Activated T-cell treated with anti-CD3 and anti-CD28 coated beads, Interleukin-2, amount 50 U/mL, for 48 hours (primary cell): ENCODE data around the gene TAOK2.

Source experiments
- DNase-seq, 2 experiments: peaks; one replicate each; pipeline ENCODE4 v3.0.0-alpha.2; 2020

TAOK2 gene

DNA sequence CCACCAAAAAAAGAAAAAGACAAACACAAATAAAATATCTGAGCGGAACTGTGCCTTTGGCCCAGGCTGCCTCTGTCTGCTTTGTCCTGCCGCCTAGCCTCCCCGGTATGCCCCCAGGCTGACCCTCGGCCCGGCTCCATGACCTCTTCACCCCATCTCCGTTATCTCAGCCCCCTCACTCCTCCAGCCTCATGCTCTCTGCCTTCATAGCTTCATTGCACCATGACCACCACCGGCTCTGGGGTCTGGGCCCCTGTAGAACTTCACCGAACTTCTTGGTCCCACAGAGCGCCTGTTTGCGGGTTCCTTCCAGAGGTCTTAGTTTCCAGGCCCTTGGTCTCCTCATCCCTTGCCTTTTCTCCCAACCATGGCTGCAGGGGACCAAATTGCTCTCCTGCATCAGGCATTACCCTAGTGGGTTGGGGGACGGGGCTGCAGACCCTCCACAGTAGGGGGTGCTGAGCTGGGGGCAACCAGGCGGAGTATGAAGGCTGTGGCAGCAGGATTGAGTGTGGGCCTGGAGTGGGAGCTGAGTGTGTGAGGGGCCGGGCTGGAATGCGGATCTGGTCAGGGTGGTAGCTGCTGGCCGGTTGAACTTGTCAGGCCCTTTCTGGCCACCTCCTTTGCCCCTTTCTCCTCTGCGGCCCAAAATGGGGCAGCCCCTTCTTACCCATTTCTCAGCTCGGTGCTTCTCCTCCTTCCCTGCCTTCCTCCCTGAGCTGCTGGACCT is 14.8 kb downstream of the TAOK2 start:
- no peak for DNase-seq

DNA sequence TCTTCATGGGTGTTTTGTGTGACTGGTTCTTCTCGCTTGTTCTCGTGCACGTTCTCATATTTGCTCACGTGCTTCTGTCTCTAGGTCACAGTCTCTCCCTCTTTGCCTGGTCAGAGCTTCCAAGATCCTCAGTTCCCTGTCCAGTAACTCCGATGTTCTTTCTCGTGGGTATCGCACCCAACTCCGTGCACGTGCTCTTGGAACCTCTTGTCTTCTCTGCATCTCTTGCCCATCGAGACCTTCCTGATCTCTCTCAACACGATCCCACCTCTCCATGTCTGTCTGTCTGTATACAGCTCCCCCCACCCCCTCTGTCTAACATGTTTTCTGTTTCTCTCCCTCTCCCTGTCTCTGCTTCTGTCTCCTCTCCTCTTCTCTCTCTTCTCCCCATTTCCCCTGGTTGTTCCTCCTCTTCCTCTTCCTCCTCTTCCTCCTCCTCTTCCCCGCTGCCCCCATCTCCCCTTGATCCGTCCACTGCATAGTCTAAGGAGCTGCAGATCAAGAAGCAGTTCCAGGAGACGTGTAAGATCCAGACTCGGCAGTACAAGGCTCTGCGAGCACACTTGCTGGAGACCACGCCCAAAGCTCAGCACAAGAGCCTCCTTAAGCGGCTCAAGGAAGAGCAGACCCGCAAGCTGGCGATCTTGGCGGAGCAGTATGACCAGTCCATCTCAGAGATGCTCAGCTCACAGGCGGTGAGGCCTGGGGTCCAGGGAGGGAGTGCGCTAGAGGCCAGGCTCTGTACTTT is 15.6 kb downstream of the TAOK2 start:
- DNase-seq: no peak

DNA sequence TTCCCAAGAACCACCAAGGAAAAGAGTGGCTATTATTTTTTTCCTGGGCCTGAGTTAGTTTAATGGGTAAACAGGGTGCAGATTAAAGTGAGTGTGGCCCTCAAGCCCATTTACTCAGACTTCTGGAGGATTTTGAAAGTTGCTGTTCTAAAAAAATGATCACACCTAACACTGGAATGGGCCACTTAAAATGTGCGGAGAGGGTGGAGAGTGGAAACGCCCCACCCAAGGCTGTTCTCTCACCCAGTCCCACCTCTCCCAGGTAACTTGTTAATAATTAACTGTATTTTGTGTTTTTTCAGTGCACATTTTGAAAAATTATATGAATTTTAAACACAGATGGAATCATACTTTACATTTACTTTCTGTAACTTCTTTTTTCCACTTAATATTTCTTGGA is 16.4 kb downstream of the TAOK2 start:
- DNase-seq: no peak

DNA sequence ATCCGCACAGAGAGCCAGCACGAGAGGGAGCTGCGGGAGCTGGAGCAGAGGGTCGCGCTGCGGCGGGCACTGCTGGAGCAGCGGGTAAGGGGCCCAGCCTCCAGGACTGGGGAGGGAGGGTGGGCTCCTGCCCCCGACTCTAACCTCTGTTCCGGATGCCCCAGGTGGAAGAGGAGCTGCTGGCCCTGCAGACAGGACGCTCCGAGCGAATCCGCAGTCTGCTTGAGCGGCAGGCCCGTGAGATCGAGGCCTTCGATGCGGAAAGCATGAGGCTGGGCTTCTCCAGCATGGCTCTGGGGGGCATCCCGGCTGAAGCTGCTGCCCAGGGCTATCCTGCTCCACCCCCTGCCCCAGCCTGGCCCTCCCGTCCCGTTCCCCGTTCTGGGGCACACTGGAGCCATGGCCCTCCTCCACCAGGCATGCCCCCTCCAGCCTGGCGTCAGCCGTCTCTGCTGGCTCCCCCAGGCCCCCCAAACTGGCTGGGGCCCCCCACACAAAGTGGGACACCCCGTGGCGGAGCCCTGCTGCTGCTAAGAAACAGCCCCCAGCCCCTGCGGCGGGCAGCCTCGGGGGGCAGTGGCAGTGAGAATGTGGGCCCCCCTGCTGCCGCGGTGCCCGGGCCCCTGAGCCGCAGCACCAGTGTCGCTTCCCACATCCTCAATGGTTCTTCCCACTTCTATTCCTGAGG is 17.4 kb downstream of the TAOK2 start:
- no peak for DNase-seq

DNA sequence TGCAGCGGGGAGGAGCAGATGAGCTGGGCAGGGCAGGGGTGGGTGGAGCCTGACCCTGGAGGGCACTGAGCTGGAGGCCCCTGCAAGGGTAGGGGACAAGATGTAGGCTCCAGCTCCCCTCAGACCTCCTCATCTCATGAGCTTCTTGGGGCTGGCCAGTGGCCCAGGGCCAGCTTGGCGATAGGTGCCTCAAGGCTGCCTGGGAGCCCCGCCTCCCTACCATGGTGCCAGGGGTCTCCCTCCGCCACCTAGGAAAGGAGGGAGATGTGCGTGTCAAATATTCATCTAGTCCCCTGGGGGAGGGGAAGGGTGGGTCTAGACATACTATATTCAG is 17.9 kb downstream of the TAOK2 start:
- no peak for DNase-seq

DNA sequence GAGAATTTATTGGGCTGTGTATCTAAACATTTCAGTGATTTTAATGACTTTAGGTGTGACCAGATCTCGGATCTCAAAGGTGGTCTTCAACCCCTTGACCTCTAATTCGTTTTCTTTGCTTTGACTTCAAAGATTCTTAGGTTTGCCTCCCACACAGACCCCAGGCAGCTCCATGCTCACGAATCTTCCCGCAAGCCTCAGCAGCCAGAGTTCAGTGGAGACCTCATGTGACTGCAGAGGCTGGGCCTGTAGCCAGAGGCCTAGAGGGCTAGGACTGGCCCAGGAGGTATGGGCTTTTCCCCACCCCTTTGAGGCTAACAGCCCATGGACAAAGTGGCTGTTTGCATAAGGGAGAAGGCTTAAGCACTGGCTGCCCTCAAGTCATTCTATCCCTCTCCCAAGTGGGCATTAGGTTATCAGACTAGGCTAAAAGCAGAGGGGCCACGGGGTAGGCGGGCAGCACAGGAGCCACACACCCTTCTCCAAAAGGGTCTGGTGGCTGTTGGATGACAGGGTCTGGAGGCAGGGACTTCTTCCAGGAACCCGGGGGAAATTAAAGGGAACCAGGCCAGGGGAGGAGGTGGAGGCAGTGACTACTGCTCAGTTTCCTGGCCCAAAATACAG is 18.8 kb downstream of the TAOK2 start:
- DNase-seq: no peak

DNA sequence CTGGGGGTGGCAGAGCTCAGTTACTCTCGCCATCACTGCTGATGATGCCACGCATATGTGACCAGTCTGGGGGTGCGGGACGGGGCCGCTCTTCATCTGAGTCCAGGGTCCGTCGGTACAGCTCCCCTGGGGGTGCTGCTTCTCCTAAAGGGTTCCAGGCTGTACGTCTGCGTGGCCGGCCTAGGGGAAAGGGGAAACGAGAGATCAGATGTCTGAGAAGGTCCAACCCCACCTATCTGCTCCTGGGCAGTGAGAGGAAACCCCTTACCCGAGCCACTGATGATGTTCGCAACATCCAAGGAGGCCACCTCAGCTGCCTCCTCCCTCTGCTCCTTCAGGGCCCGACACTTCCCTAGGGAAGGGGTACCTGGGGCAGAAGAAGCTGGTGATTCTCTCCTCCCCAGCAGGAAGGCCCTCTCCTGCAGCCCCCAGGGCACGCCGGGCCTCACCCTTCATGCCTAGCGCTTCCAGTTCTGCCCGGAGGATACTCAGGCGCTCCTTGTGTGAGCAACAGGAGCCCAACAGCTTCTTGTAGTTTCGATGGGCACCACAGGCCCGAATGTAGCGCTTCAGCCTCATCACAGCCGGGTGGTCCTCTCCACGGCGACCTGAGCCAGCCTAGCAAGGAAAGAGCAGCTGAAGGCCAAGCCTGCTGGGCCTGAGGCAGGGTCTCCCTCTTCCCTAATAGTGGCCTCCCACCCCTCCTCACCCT is 19.7 kb downstream of the TAOK2 start:
- DNase-seq: no peak

DNA sequence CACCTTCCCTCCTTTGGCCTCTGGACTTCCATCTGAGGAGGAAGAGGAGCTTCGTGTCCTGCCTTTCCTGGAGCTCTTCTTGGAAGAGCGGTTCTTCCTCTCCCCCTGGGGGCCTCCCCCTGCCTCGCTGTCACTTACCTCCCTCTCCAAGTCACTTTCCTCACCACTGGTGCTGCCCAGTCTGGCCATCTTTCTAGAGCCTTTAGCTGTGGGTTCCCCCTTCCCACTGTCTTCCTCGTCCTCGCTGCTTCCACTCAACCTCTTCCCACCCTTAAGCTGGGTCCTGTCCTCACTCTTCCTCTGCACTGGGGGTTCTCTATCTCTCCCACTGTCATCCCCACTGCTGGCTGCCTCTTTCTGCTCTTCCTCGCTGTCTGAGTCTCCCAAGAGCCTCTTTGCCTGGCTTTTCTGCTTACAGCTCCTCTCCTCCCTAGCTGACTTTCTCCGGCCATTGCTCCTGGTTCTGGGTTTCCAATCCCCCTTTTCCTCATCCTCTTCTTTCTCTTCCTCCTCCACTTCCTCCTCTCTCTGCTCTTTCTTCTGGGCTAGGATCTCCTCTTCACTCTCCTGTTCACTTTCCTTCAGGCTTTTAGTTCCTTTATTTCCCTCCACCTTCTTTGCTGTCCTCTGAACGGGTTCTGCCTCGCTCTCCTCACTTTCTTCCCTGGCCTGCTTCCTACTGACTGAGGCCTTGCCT is 20.4 kb downstream of the TAOK2 start:
- DNase-seq: no peak

DNA sequence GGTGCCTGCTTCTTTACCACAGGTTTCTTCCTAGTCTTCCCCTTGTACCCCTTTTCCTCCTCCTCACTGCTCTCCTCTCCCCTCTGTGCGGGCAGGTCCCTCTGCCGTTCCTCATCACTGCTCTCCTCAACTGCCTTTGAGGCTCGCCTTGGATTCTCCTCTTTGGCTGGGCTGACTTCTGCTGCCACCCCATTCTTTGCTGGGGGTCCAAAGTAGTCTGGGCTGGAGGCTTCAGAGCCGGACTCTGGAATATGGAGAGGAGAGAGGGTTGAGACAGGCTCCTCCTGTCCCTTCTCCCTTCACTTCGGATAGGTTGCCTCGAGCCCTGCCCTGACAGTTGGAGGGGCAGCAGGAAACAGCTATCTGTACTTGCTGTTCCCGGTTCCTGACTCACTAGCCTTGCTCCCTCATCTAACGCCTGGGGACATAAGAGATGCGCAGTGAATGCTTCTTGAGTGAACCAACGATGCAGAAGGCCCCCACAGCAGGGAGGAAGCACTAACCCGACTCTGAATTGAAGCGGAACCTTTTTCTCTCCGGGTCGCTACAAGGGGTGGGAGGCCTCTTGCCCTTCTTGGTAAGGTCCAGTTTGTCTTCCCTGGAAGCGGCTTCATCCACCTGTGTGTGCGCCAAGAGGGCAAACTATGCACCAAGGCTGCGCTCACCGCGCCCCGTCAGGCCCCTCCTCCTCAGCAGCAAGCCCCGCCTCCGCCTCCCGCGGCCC is 21.1 kb downstream of the TAOK2 start:
- DNase-seq: peak in 1 of 2 experiments; percentile 86

DNA sequence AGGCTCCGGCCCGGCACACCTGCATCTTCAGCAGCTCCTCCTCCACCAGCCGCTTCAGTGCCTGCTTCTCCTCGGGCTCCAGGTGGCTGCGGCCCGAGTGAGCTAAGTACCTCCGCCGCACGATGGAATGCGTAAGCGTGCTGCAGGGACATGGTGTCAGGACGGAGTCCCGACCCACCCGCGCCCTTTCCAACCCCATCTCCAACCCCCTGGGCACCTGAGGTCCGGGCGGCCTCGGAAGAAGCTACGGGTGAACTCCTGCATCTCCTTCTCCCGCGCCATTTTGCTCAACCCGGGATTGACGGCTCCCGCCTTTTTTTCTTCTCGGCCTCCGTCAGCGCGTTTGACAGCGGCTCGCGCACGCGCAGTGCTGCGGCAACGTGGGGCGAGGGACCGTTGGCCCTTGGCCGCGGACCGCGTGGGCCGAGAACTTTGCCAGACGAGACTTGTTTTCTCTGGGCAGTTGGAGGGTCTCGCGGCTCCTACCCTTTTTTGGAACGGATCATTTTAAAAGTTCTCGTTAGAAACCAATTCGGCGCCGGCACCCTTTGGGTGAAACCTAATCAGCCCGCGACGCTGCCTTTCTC is 21.7 kb downstream of the TAOK2 start, which contains the start of gene HIRIP3:
TSS of gene HIRIP3 (minus strand) at position 294 of the 587 bp plus-strand sequence. CDS start at position 282, 12 bp downstream.
- peak; percentile 91 to 92 for DNase-seq

DNA sequence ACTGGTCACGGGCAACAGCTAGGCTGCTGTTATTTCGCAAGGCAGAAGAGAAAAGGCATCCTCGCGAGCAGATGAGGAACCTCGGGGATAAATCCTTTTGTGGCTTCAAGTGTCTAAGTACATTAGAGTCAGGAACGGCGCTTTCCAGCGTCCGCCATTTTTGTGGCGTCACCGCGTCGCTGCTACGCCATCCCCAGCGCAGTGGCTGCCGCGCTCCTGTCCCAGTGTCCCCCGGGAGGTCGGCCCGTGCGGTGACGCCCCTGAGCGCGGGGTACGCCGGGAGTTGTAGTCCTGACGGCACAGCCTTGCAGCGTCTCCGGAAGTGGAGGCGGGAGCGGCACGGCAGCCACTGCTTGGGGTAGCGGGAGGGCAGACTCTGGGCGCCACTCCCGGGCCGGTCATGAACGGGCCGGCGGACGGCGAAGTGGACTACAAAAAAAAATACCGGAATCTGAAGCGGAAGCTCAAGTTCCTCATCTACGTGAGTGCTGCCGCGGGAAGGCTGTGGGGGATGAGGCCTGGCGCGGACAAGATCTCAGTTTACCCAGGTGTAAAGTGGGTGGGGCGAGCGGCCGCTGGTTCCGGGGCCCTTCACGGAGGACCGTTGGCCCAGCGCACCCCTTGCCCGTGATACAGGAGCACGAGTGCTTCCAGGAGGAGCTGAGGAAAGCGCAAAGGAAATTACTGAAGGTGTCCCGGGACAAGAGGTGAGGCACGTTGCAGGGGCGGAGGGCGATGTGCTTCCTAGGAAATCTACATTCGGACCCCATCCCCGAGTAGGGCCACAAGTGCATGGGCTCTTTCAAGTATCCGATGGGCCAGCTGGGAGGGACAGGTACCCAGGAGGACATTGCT is 22.5 kb downstream of the TAOK2 start, which contains the start of gene INO80E:
TSS of gene INO80E (plus strand) at position 331 of the 855 bp plus-strand sequence. CDS start at position 401, 70 bp downstream.
- peak; percentile 99 for DNase-seq

DNA sequence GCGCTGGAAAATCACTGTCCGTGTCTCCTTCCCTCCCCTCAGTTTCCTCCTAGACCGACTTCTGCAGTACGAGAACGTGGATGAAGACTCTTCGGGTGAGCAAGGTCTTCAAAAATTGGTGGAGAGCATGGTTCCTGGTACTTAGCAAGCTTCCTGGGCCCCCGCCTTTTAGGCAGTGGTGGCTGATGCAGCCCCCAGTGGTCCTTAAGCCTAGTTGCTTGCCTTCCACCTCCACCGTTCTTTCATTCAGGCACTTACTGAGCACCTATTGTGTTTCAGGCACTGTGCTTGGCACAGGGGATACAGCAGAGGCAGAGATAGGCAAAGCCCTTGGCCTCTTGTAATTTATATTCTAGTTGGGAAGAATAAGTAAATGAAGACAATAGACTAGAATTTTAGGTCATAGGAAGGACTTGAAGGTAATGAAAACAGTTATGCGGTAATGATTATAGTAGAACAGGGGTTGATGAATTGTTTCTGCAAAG is 23.1 kb downstream of the TAOK2 start:
- no peak for DNase-seq

DNA sequence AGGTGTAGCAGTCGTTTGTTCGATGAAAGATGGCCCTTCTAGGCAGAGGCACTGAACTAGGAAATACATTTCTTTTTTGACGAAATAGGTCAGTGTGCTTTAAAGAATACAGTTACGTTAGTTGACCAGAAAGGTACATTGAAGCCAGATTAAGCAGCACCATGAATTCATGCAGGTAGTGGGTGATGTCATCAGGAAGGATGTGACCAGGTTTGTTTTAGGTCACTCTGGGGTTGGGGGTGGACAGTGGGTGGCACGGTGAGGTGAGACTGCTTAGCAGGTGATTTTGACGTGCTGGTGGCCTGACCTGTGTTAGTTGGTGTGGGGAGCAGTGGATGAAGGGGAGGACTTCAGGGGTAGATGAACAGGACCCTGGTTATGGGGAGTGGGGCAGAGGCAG is 25.9 kb downstream of the TAOK2 start:
- DNase-seq: no peak

DNA sequence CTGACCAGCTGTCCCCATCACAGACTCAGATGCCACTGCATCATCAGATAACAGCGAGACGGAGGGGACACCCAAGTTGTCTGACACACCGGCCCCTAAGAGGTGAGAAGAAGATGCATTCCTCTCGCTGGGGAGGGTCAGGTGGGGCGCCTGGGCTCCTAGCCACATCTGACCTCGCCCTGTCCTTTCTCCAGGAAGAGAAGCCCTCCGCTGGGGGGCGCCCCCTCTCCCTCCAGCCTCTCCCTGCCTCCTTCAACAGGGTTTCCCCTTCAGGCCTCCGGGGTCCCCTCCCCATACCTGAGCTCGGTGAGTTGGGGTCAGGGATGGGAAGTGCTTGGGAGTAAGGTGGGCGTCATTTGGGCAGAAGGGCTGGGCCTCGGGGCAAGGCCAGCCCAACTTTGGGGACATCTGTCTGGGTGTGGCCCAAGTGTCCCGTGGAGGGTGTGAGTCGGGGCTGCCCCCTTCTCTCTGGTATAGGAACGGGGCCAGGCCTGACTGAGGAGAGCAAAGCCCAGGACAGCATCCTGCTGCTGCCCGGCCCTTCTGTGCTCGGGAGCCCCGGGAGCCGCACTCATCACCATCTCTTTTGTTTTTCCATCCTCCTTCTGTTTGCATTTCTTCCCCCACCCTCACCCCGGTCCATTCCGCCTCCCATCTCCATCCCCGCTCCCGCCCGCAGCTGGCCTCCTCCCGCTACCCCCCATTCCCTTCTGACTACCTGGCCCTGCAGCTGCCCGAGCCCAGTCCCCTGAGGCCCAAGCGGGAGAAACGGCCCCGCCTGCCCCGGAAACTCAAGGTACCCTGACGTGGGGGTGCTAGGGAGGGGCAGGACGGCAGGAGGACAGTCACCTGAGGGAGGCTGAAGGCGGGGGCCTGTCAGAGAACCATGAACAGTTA is 27.3 kb downstream of the TAOK2 start:
- DNase-seq: no peak

DNA sequence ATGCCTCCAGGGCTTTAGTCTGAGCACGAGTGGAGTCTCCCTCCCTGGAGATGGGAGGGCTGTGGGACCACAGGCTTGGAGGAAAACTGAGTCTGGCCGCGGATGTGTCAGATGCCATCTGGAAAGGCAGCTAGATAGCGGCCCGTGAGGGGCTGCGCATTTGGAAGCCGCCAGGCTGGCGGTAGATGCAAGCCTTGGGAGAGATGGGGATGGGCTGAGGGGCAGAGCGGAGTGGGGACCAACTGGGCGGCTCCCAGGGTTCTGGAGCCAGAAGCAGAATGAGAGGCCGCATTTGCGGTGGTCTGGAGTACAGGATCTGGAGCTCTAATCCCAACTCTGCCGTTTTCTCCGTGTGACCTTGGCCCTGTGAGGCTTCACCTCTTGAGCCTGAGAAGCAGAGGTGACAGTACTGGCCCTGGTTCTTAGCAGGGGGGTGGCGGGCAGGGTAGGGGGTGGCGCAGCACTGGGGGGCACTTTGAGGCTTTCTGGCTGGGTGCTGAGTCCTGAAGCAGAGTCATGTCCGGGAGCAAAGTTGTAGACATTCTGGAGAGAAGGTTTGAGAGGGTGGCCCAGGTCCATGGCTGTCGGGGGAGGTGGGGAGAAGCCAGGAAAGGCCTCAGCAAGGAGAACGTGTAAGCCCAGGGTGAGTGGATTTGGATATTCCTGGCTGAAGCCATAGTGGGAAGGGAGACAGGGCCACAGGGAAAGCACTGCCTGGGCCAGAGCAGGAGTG is 29.1 kb downstream of the TAOK2 start:
- no peak for DNase-seq

DNA sequence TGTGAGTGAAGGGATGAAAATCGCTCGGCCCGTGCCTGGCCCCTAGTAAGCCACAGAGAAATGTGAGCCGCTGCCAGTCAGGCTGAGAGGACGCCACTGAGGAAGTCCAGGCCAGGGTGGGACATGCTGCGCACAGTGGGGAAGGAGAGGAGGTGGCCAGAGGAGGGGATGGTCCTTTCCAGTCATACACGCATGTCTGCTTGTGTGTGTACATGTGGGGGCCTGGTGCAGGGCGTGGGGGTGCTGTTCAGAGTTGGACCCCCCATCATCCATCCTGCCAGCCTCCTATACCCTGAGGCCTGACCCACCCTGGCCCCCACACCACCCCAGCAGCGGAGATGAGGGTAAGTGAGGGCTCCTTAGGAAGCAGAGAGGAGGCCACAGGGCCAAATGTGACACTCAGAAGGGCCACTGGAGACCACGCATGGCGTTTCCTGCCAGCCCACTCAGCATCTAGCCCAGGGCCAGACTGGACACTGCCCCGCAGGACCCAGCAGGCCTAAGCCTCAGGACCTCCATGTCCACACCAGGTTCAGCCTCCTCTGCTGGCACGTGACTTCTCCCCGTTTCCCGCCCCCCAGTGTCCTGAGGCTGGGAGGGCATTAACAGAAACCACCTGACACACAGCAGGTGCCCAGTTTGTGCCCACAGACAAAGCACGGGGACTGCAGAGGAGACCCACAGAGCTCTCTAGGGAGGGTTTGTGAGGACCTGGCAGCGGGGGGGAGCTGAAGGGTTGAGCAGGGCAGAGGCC is 30.2 kb downstream of the TAOK2 start:
- no peak for DNase-seq

DNA sequence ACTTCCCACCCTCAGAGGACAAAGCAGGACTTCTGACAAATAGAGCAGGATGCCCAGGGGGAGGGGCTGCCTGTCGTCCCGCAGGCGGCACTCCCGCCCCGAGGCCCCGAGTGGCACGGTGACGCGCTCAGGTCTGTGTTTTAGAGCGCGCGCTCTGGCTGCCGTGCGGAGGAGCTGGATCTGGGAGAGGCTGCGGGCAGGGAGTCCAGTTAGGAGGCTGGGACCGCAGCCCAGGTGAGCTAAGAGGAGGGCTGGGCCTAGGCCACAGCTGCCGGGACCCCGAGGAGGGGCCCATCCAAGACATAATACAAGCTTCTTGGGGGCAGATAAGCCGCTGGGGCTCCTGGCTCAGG is 30.7 kb downstream of the TAOK2 start:
- DNase-seq: no peak
